Panc1 (cell line): Measurements from ENCODE around the gene KAT5. TPM values are rescaled to one million over a fixed set of nuclear protein-coding genes. Genes with fewer than 3 reads are reported as not detected.
"Not testable (repeated sequence)": the region's sequence is repeated elsewhere in the genome, so short reads cannot be mapped to it uniquely, and the experiment has no call there.

Experiments used
- ATAC-seq: fragments of 200-7000 bp; cut with Tn5 transposase; 2 replicates; pipeline ENCODE4 v1.9.1; 2020; ENCODE audit warnings: mild to moderate bottlenecking, moderate library complexity
- BruUV-seq: library from RNA; stranded (reverse); fragments of 400-500 nt; replicated peaks from 2 replicates; lab custom pipeline; 2021; lab: Mats Ljungman, UMichigan
- CTCF ChIA-PET: fragments of 300-600 bp; sonication (Branson Sonifier 250); formaldehyde crosslinking; loops from one replicate; lab custom pipeline; 2022; ENCODE audit warnings: antibody characterized with exemption; lab: Charles Lee
- POLR2A ChIA-PET: fragments of 300-600 bp; sonication (Branson Sonifier 250); formaldehyde crosslinking; loops from one replicate; lab custom pipeline; 2022; ENCODE audit warnings: antibody characterized with exemption; lab: Charles Lee
- DNase-seq: peaks from one replicate; pipeline ENCODE4 v3.0.0-alpha.2; 2010; ENCODE audit warnings: low read depth, low spot score
- H3K27ac ChIP-seq: 2 replicates; pipeline ENCODE4 v1.5.1; 2011; ENCODE audit warnings: mild to moderate bottlenecking, low read length, inconsistent platforms
- H3K27me3 ChIP-seq: fragments of 200-500 bp; sonication (Bioruptor generic); 2 replicates; pipeline ENCODE4 v1.6.0; 2014; ENCODE audit warnings: low read length, inconsistent platforms; ENCODE audit not compliant: control insufficient read depth, insufficient read depth
- H3K36me3 ChIP-seq: fragments of 200-500 bp; sonication (Bioruptor generic); 2 replicates; pipeline ENCODE4 v1.5.1; 2014; ENCODE audit warnings: inconsistent platforms, mild to moderate bottlenecking, low read length, moderate library complexity; ENCODE audit not compliant: control insufficient read depth, insufficient read depth
- H3K4me1 ChIP-seq: 2 replicates; pipeline ENCODE4 v1.5.1; 2011; ENCODE audit warnings: inconsistent platforms, mild to moderate bottlenecking, low read length, moderate library complexity; ENCODE audit not compliant: control insufficient read depth, insufficient read depth
- H3K4me3 ChIP-seq, 2 experiments: 2 replicates each; pipeline ENCODE4 v1.5.1; 2011 to 2012; ENCODE audit warnings: low read depth in 2 of 2, low read length in 2 of 2, mild to moderate bottlenecking in 2 of 2, inconsistent platforms in 1 of 2, moderate library complexity in 1 of 2
- H3K9me3 ChIP-seq: fragments of 200-500 bp; sonication (Bioruptor generic); 2 replicates; pipeline ENCODE4 v1.5.1; 2014; ENCODE audit warnings: low read depth, mild to moderate bottlenecking, inconsistent platforms, low read length, moderate library complexity; ENCODE audit not compliant: control insufficient read depth, insufficient read depth
- POLR2AphosphoS5 ChIP-seq: IDR thresholded peaks from 2 replicates; pipeline ENCODE4 v1.6.1; 2012; ENCODE audit warnings: mild to moderate bottlenecking, low read depth, low read length, moderate library complexity
- SIN3A ChIP-seq: IDR thresholded peaks from 2 replicates; pipeline ENCODE4 v1.6.1; 2012; ENCODE audit warnings: low read depth, mild to moderate bottlenecking, low read length, moderate library complexity, borderline replicate concordance; ENCODE audit not compliant: insufficient read depth
- TCF7L2 ChIP-seq: IDR thresholded peaks from 2 replicates; pipeline ENCODE4 v1.6.1; 2011; ENCODE audit warnings: mild to moderate bottlenecking, low read depth, low read length, inconsistent platforms
- in situ Hi-C: cut with HindIII; loops from 2 replicates; pipeline ENCODE4 v1.10.0; 2016; ENCODE audit warnings: low sequenced_read_pairs, low pct_unique_long_range_greater_than_20kb
- intact Hi-C: fragments of 100-400 bp; cut with micrococcal nuclease; formaldehyde crosslinking; loops from one replicate; pipeline ENCODE4 v1.10.0; 2022; ENCODE audit not compliant: unreplicated experiment
- total RNA-seq: library from RNA; stranded (reverse); gene quantifications from one replicate; pipeline ENCODE4 v1.2.1, GENCODE V29; 2021; ENCODE audit not compliant: unreplicated experiment
- TF ChIP-seq, protein P1 (sequence below), 2 experiments: IDR thresholded peaks; 2 replicates each; pipeline ENCODE4 v1.6.1; 2011 to 2012; ENCODE audit warnings: low read depth in 2 of 2, control low read depth in 1 of 2, low read length in 1 of 2, mild to moderate bottlenecking in 1 of 2, moderate library complexity in 1 of 2; ENCODE audit not compliant: insufficient read depth in 1 of 2
- TF ChIP-seq, protein P2 (sequence below): fragments of 450-650 bp; IDR thresholded peaks from 2 replicates; pipeline ENCODE4 v1.5.1; 2017; ENCODE audit warnings: mild to moderate bottlenecking

KAT5 gene
- total RNA-seq, 1 experiment from 2014 or later, result 84.2 TPM

GRCh38 chr11:65744699-65745042 lies 32.6 kb downstream of the KAT5 start:
- no peak overlapping the region for H3K27ac ChIP-seq
- no TSS peak for BruUV-seq
- TF ChIP-seq, protein P1, sequence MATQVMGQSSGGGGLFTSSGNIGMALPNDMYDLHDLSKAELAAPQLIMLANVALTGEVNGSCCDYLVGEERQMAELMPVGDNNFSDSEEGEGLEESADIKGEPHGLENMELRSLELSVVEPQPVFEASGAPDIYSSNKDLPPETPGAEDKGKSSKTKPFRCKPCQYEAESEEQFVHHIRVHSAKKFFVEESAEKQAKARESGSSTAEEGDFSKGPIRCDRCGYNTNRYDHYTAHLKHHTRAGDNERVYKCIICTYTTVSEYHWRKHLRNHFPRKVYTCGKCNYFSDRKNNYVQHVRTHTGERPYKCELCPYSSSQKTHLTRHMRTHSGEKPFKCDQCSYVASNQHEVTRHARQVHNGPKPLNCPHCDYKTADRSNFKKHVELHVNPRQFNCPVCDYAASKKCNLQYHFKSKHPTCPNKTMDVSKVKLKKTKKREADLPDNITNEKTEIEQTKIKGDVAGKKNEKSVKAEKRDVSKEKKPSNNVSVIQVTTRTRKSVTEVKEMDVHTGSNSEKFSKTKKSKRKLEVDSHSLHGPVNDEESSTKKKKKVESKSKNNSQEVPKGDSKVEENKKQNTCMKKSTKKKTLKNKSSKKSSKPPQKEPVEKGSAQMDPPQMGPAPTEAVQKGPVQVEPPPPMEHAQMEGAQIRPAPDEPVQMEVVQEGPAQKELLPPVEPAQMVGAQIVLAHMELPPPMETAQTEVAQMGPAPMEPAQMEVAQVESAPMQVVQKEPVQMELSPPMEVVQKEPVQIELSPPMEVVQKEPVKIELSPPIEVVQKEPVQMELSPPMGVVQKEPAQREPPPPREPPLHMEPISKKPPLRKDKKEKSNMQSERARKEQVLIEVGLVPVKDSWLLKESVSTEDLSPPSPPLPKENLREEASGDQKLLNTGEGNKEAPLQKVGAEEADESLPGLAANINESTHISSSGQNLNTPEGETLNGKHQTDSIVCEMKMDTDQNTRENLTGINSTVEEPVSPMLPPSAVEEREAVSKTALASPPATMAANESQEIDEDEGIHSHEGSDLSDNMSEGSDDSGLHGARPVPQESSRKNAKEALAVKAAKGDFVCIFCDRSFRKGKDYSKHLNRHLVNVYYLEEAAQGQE (IDR thresholded peaks at IDR 0.05; ENCODE audit: insufficient read depth in 1 of 2, low read depth in 2 of 2, low read length in 1 of 2), result no peak
- TF ChIP-seq, protein P2, sequence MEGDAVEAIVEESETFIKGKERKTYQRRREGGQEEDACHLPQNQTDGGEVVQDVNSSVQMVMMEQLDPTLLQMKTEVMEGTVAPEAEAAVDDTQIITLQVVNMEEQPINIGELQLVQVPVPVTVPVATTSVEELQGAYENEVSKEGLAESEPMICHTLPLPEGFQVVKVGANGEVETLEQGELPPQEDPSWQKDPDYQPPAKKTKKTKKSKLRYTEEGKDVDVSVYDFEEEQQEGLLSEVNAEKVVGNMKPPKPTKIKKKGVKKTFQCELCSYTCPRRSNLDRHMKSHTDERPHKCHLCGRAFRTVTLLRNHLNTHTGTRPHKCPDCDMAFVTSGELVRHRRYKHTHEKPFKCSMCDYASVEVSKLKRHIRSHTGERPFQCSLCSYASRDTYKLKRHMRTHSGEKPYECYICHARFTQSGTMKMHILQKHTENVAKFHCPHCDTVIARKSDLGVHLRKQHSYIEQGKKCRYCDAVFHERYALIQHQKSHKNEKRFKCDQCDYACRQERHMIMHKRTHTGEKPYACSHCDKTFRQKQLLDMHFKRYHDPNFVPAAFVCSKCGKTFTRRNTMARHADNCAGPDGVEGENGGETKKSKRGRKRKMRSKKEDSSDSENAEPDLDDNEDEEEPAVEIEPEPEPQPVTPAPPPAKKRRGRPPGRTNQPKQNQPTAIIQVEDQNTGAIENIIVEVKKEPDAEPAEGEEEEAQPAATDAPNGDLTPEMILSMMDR, result peak; percentile 64
- H3K36me3 ChIP-seq, result no peaks in the 10 kb centered on the region
- no peaks in the 10 kb centered on the region for H3K9me3 ChIP-seq
- peak; percentile 54 for ATAC-seq
- in situ Hi-C loops (no loop called here), intact Hi-C loops (no loop called here)
- H3K4me1 ChIP-seq, result 0 out of 2 replicates have a peak, but pooled peaks cover 7% of the 10 kb centered on the region
- no peak overlapping the region for H3K4me3 ChIP-seq
- ChIA-PET POLR2A (interaction anchor here (0.5 to 0.7 kb wide), 2 partner anchors 104 to 1503 kb away, joined by 5 to 7 read pairs; no protein-coding TSS in a partner anchor), CTCF (interaction anchor here (0.6 to 1.7 kb wide), 17 partner anchors 15 to 198 kb away, joined by 3 to 15 read pairs (median 4); partner anchors contain the start of gene KAT5)
- H3K27me3 ChIP-seq, result peaks cover 5% of the 10 kb centered on the region; the same call in 1 of the 2 replicates
- DNase-seq, result no peak

DNA sequence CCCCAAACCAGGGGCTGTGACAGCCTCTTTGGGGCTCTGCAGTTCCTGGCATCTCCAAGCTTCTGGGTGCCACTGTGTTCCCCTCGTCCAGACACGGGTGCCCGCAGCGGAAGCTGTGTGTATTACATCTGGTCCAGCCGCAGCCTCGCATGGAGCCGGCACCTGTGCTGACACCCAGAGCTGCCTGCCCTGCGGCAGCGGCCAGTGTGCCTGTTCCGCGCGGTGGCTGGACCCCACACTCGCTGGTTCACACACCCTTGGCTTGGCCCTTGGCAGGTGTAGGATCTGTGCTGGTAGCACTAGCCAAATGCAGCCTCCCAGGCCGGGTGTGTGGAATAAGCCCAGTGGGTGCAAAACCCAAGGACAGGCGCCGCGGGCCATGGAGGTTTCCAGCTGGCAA lies 33.0 kb downstream of the KAT5 start:
- TF ChIP-seq, protein P2, result no peak
- TF ChIP-seq, protein P1 (IDR thresholded peaks at IDR 0.05; ENCODE audit: insufficient read depth in 1 of 2, low read depth in 2 of 2, low read length in 1 of 2), result no peak
- TF ChIP-seq SIN3A (no peak), TCF7L2 (no peak), POLR2AphosphoS5 (no peak)
- POLR2A ChIA-PET, result interaction anchor here (0.5 to 0.7 kb wide), 2 partner anchors 103 to 1503 kb away, joined by 5 to 7 read pairs; no protein-coding TSS in a partner anchor
- H3K4me1 ChIP-seq, result 0 out of 2 replicates have a peak, but pooled peaks cover 7% of the 10 kb centered on the region
- peaks cover 6% of the 10 kb centered on the region; the same call in 1 of the 2 replicates for H3K27me3 ChIP-seq
- no peaks in the 10 kb centered on the region for H3K36me3 ChIP-seq
- no peak overlapping the region for H3K27ac ChIP-seq
- H3K4me3 ChIP-seq, result no peak overlapping the region
- intact Hi-C loops (no loop called here), in situ Hi-C loops (no loop called here)
- DNase-seq (no peak), ATAC-seq (peak; percentile 13; the same call in 1 of the 2 replicates)
- CTCF ChIA-PET, result interaction anchor here (0.6 to 1.7 kb wide), 17 partner anchors 15 to 198 kb away, joined by 3 to 15 read pairs (median 4); partner anchors contain the start of gene KAT5
- no peaks in the 10 kb centered on the region for H3K9me3 ChIP-seq
- no TSS peak for BruUV-seq

DNA sequence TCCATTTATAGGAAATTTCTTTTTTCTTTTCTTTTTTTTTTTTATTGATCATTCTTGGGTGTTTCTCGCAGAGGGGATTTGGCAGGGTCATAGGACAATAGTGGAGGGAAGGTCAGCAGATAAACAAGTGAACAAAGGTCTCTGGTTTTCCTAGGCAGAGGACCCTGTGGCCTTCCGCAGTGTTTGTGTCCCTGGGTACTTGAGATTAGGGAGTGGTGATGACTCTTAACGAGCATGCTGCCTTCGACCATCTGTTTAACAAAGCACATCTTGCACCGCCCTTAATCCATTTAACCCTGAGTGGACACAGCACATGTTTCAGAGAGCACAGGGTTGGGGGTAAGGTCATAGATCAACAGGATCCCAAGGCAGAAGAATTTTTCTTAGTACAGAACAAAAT lies 50.1 kb downstream of the KAT5 start:
- DNase-seq, ATAC-seq, intact Hi-C loops, POLR2A ChIA-PET, H3K9me3 ChIP-seq, BruUV-seq, H3K27ac ChIP-seq, H3K4me1 ChIP-seq, H3K27me3 ChIP-seq, H3K36me3 ChIP-seq, CTCF ChIA-PET, H3K4me3 ChIP-seq: not testable (repeated sequence)
- in situ Hi-C loops, result loop anchor here (5.0 kb wide), 1 partner anchor 50 kb away; no protein-coding TSS in a partner anchor
